NCI-H2196 treated with DMSO at 0.1 percent for 48 hours (cell line): ENCODE data around the gene CCDC183.
A peak's percentile ranks its signal among the peaks of the same experiment; 100 is the strongest.
"Not testable (repeated sequence)": the region's sequence is repeated elsewhere in the genome, so short reads cannot be mapped to it uniquely, and the experiment has no call there.

ENCODE experiments used
- DNase-seq: peaks from one replicate; lab custom pipeline; 2025; ENCODE audit not compliant: unreplicated experiment; lab: John Stamatoyannopoulos, UW

CCDC183 gene

GRCh38 chr9:136837146-136837855, 41.2 kb downstream of the CCDC183 start:
- DNase-seq: no peak

DNA sequence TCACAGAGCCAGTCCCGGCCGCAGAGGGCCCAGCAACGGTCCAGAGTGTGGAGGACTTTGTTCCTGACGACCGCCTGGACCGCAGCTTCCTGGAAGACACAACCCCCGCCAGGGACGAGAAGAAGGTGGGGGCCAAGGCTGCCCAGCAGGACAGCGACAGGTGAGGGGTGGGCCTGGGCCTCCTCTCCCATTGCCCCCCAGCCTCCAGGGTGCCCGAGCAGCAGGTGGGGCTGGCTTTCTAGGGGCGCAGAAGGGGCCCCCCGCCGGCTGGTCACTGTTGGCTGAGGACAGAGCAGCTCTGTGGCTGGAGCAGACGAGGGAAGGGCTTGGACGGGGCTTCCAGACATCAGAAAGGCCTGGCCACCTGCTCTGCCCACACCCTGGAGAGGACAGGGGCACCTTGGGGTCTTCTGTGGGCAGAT, 41.7 kb downstream of the CCDC183 start:
- DNase-seq: not testable (repeated sequence)

DNA sequence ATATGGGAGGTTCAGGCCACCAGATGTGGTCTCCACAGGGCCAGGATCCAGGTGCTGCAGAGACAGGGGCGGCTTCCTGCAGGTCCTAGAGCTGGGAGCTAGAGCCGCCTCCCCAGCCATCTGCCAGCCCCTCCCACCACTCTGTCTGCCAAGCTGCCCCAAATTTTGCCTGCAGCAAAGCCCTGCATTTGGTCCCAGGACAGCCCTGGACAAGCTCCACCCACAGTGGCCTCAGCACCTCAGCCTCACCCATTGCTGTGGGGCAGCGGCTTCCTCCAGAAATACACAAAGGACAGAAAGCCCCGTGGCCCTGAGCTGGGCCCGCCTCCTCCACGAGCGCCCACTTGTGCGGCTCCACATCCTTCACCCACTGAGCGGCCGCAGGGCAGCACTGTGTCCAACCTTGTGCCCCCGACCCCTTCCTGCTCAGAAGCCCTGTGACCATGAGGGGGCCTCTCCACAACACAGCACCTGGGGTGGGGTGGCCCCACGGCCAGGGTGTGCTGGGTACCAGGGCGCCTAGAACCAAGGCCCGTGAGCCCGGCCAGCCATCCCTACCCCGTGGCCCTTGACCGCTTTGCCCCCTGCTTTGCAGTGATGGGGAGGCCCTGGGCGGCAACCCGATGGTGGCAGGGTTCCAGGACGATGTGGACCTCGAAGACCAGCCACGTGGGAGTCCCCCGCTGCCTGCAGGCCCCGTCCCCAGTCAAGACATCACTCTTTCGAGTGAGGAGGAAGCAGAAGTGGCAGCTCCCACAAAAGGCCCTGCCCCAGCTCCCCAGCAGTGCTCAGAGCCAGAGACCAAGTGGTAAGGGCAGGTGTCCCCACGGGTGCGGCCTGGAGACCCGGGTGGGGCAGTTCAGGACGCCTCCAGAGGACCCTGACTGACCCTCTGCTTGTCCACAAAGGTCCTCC, 42.4 kb downstream of the CCDC183 start:
- DNase-seq: no peak

- no peak for DNase-seq
Measured at GRCh38 chr9:136839229-136840139, 43.3 kb downstream of the CCDC183 start.

GRCh38 chr9:136840140-136840876, 44.2 kb downstream of the CCDC183 start:
- DNase-seq: no peak

DNA sequence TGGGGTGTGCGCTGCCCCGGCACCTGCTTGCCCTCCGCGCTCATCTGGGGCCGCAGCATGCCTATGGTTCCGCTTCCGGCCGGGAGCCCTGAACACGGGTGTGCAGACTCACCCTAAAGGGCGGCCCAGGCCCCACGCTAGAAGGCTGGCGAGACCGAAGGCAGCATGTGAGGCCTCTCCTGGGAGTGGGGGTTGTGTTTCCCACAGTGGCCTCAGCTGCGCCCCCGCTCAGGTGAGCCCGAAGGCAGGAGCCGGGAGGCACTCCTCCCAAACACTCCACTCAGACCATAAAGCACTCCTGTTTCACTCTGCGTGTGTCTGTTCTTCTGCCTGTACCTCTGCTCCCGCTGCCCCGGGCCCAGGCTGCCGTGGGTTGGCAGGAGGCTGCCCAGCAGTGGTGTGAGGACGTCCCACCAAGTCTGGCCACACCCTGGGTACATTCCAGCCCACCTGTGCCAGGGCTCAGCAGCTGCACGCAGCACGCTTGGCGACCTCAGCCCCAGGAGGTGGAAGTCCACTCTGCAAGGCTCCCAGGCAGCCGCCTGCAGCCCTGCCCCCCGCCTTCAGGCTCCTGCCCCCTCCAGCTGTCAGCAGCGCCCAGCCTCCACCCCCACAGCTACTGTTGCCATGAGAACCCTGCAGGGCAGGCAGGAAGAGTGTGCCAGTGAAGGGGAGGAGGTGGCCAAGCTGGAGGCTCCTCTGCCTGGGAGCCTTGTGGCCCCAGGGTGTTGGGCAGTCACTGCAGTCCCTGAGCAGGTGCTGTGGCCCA, 44.9 kb downstream of the CCDC183 start:
- peak; percentile 73 for DNase-seq

- DNase-seq: peak; percentile 30
Measured at GRCh38 chr9:136841646-136842379, 45.7 kb downstream of the CCDC183 start.

GRCh38 chr9:136842380-136842948, 46.3 kb downstream of the CCDC183 start, which contains the start of gene AJM1:
Gene AJM1, plus strand, starts transcription at chr9:136842478. Its CDS starts 1,937 bp downstream, at chr9:136844415.
- peak; percentile 36 for DNase-seq

- DNase-seq: not testable (repeated sequence)
Measured at GRCh38 chr9:136843159-136843800, 47.1 kb downstream of the CCDC183 start.

DNA sequence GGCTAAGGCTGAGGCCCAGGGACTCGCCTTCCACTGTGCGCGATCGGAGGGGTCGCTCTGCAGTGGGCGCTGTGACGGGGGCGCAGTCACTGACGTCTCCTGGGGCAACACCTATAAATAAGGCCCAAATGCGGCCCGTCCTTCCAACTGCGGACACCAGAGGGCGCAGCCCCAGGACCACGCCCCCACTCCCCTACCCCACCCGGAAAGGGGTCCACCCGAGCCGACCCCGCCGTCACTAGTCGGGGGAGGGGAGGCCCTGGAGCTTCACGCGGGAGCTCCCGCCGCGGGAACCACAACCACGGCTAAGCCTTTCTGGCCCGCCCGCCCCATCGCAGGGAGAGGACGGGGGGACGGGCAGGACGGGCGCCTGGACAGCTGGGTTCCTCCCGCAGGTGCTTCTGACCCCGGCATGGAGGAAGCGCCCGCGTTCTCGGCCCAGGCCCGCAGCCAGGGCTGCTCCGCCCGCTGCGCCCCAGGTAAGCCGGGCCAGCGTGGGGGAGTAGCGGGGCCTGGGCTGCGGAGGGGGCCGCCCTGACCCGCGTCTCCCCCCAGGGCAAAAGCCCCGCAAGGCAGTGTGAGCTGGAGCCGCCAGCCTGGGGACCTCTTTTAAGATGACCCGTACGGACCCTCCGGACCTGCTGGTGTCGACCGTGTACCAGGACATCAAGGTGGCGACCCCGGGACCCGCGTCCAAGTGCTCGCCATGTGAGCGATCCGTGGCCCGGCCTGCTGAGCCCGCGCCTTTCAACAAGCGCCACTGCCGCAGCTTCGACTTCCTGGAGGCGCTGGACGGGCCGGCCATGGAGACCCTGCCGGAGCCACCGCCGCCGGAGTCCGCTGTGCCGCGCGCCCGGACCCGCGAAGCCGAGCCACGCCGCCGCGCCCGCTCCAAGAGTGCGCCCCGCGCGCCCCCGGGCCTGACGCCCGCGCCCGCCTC, 47.9 kb downstream of the CCDC183 start:
- not testable (repeated sequence) for DNase-seq

DNA sequence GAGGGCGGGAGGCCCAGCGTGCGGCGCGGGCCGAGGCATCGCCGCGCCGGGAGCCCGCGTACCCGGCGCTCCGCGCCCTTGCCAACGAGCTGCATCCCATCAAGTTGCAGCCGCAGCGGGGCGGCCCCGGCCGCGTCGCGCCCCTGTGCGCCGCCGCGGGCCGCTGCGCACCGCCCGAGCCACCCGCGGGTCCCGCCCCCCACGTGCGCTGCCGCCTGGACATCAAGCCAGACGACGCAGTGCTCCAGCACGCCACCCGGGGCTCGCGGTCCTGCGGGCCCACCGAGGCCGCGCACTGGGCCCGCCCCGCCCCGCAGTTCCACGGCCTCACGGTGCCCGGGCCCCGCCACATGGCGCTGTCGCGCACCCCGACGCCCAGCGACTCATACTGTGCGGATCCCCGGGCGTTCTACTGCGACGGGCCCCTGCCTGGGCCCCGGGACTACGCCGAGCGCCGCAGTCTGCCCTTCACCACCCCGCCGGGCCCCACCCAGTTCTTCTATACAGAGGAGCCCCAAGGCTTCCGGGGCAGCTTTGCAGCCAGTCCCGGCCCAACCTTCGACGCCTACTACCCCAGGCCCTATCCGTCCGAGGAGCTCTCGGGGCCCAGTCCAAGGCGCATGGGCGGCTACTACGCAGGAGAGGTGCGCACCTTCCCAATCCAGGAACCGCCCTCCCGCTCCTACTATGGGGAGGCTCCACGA, 48.8 kb downstream of the CCDC183 start:
- DNase-seq: no peak

GRCh38 chr9:136845465-136846260, 49.5 kb downstream of the CCDC183 start:
- DNase-seq: no peak

- DNase-seq: no peak
Measured at GRCh38 chr9:136846376-136847087, 50.4 kb downstream of the CCDC183 start.

- DNase-seq: no peak
Measured at GRCh38 chr9:136847088-136847825, 51.1 kb downstream of the CCDC183 start.
